Activated CD4-positive, alpha-beta T cell treated with anti-CD3 and anti-CD28 coated beads, Interleukin-2, amount 50 U/mL, for 1 hour (primary cell): ENCODE data around the gene ENAH.
"Not testable (repeated sequence)": the region's sequence is repeated elsewhere in the genome, so short reads cannot be mapped to it uniquely, and the experiment has no call there.

Experiments
- DNase-seq: peaks from one replicate; pipeline ENCODE4 v3.0.0-alpha.2; 2020

The ENAH gene

DNA sequence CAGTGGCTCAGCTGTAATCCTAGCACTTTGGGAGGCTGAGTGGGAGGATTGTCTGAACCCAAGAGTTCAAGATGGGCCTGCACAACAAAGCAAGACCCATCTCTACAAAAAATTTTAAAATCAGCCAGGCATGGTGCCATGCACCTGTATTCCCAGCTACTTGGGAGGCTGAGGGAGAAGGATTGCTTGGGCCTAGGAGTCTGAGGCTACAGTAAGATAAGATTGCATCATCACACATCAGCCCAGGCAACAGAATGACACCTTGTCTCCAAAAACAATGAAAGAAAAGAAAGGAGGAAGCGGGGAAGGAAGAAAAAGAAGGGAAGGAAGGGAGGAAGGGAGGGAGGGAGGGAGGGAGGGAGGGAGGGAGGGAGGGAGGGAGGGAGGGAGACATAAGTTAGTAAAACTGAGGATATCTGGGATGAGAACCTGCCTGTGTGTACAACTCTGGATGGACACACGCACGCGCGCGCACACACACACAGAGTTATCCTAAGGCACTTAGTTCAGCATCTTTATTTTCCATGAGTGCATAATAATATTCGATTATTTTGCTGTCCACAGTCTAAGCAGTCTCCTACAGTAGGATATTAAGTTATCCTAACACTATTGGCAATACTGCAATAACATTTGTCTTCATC is 132.2 kb downstream of the ENAH start:
- no peak for DNase-seq

- DNase-seq = no peak
Observed at GRCh38 chr1:225519166-225519863, 133.6 kb downstream of the ENAH start.

GRCh38 chr1:225517697-225518096 is 135.2 kb downstream of the ENAH start:
- DNase-seq = no peak

- DNase-seq = no peak
Observed at GRCh38 chr1:225517221-225517620, 135.7 kb downstream of the ENAH start.

GRCh38 chr1:225514671-225515081 is 138.2 kb downstream of the ENAH start:
- DNase-seq = no peak

- not testable (repeated sequence) for DNase-seq
Observed at GRCh38 chr1:225513576-225513975, 139.3 kb downstream of the ENAH start.

DNA sequence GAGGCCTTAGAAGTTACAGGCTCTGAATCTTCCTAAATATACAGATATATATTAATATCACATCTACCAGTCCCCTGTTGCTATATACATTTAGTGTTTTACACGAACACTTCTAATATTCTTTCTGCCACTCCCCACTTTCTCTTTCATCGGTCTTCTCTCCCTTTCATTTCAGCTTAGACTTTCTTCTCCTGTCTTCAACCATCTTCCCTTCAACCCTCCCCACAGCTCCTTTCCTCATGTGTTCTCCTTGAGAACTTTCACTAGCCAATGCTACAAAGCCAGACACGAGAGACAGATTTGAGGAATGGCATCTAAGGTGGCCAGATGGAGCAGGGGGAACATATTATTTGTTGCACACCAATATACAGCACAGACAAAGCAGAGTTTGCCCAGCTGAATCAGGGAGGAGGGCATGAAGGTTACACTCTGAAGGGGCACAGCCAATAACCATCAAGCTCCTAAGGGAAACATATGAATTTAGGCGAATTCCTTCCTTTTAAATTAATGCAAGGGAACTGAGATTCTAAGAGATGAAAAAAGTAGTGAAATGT is 141.0 kb downstream of the ENAH start:
- DNase-seq = no peak

GRCh38 chr1:225510740-225511139 is 142.2 kb downstream of the ENAH start:
- DNase-seq = not testable (repeated sequence)

DNA sequence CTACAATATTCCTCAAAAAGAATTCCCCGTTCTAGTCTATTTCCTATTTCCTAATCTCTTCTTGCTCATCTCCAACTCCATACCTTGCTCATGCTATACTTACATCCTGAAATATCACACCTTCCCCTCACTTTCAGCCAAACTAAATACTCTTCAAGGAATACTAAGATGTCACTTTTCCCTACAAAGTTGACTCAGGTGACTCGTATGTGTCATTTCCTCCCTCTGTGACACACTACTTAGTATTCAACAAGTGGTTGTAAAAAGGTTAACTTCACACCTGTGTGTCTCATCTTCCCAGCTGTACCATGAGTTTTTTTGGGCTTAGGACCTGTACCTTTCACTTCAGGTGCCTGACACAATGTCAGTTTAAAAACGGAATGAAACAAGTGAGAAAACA is 143.2 kb downstream of the ENAH start:
- DNase-seq = no peak

- no peak for DNase-seq
Observed at GRCh38 chr1:225509376-225509707, 143.6 kb downstream of the ENAH start.

DNA sequence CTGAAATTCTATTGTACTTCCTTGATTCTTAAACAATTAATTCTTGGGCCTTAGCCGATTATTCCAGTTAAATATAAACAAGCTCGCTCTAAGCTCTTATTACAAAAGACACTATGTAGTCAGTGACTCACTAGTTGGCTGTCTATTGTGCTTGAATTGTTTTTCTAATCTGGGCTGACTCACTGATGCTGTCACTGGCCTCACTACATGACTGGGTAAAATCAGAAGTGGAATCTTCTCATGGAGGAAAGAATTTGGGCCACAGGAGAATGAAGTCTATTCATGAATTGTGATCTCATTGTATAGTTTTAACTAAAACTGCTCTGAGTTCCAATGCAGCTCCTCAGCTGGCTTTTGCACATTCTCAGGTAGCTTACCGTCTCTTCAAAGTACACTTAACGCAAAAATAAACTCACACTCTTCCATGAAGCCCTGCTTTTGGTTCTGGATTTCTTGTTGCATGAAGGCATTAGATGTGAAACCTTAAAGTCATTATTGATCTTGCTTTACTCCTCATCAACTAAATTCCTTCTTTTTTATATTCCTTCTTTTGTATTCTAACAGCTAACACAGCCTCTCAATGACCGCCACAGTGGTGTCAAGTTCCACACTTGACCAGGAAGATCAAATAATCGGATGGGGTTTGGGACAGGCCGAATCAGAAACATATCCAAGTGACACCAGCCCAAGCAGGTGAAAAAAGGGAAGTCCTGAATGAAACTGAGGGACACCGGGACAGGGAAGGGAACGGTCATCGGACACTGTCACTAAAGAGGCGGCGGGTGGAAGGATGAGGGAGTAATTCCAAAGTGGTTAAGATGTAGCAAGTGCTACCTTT is 144.2 kb downstream of the ENAH start:
- DNase-seq = no peak

GRCh38 chr1:225506727-225507126 is 146.2 kb downstream of the ENAH start:
- no peak for DNase-seq

DNA sequence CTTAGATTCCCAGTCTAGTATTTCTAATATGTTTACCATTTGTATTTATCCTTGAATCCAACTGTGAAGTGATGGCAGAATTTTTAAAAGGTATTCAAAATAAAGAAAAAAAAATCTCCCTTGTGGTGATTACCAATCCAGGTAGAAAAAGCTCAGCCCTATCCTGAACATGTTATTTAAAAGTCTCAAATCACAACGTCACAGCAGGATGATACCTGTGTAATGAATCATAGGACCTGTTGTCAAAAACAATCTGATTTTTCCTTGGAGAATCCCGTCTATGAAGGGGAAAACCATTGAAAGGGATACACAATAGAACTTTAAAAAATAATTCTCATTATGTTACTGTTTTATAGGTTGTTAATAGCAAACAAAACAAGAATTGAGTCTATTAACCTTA is 148.1 kb downstream of the ENAH start:
- no peak for DNase-seq

GRCh38 chr1:225500624-225501192 is 152.2 kb downstream of the ENAH start:
- no peak for DNase-seq

GRCh38 chr1:225498549-225499136 is 154.3 kb downstream of the ENAH start:
- no peak for DNase-seq

GRCh38 chr1:225494789-225495359 is 158.0 kb downstream of the ENAH start:
- no peak for DNase-seq

- DNase-seq = no peak
Observed at GRCh38 chr1:225493591-225494246, 159.2 kb downstream of the ENAH start.

DNA sequence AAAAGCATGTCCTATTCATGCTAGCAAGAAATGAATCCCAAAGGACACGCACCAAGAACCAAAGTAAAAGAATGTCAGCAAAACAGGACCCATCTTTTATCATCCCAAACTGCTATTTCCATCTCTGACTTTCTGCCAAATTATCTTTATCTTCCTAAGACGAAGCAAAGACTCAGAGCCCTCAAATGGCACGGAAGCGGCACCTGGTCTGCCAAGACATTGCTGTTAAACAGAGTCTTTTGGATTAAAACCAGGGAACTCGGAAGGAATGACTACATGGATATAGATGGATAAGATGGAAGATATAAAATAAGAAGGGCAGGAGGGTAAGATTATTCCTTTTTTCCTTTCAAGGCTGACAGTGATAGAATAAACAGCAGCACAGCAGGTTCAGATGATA is 164.2 kb downstream of the ENAH start:
- DNase-seq = no peak

- DNase-seq = no peak
Observed at GRCh38 chr1:225486856-225487255, 166.1 kb downstream of the ENAH start.

- DNase-seq = no peak
Observed at GRCh38 chr1:225485991-225486530, 166.9 kb downstream of the ENAH start.

DNA sequence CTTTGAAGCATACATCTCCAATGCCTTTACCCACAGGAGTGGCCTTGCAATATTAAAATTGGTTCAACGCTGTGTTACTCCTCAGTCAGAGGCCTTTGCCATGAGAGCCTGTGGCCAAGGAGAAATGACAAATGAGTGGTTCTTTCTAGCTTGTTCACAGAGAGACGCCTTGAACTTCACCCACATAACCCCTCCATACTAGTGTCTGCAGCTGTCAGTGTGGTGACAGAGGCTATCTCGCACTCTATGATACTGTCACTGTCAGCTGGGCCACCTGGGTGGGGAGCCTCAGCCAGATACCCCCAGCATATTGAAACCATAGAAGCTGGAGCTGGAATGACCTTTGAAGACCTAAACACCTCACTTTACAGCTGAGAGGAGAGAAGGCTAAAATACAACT is 167.7 kb downstream of the ENAH start:
- DNase-seq = no peak
